Brain microvascular endothelial cell (primary cell): ENCODE data around the gene ATF7IP.
A peak's percentile ranks its signal among the peaks of the same experiment; 100 is the strongest.

Source experiments
- DNase-seq: peaks from one replicate; pipeline ENCODE4 v3.0.0-alpha.2; 2020
- H3K27ac ChIP-seq: fragments of 250-450 bp; sonication (Bioruptor Pico); 2 replicates; pipeline ENCODE4 v1.5.1; 2020; ENCODE audit warnings: mild to moderate bottlenecking, moderate library complexity
- H3K27me3 ChIP-seq: fragments of 250-450 bp; sonication (Bioruptor Pico); replicated peaks from 2 replicates; pipeline ENCODE4 v1.5.1; 2020; ENCODE audit warnings: mild to moderate bottlenecking
- H3K36me3 ChIP-seq: fragments of 250-450 bp; sonication (Bioruptor Pico); replicated peaks from 2 replicates; pipeline ENCODE4 v1.5.1; 2020; ENCODE audit warnings: mild to moderate bottlenecking
- H3K4me3 ChIP-seq: 2 replicates; pipeline ENCODE4 v1.5.1; 2011; ENCODE audit warnings: low read depth, mild to moderate bottlenecking, control low read depth, low read length, moderate library complexity
- in situ Hi-C: cut with HindIII; loops from 2 replicates; pipeline ENCODE4 v1.10.0; 2017; ENCODE audit warnings: low sequenced_read_pairs, low pct_ligation_motif_present
- TF ChIP-seq, protein P1 (sequence below): IDR thresholded peaks from 2 replicates; pipeline ENCODE4 v1.5.1; 2011; ENCODE audit warnings: low read depth, mild to moderate bottlenecking, moderate library complexity, low read length, control low read depth, inconsistent platforms; ENCODE audit errors: missing control alignments

Gene ATF7IP

DNA sequence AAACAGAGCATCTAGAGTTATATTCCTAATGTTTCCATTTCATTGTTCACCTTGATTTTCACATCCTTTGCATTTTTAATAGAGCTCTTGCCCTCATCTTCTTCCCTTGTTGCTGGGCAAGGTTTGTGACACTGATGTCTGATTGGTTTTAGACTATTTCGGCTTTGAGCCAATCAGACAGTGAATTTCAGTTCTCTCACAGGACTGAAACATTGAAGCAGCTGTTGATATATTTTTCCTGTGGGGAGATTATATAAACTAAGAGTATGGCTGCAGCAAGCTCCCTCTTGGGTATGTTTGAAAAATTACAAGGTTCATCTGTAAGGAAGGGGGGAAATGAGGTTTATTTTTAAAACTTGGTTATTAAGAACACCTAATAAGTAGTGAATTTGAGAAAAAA lies 51.2 kb downstream of the ATF7IP start:
- H3K27ac ChIP-seq = peak overlapping the region; percentile 21
- H3K27me3 ChIP-seq = no peaks in the 10 kb centered on the region
- peak; percentile 89 for DNase-seq
- TF ChIP-seq, protein P1, sequence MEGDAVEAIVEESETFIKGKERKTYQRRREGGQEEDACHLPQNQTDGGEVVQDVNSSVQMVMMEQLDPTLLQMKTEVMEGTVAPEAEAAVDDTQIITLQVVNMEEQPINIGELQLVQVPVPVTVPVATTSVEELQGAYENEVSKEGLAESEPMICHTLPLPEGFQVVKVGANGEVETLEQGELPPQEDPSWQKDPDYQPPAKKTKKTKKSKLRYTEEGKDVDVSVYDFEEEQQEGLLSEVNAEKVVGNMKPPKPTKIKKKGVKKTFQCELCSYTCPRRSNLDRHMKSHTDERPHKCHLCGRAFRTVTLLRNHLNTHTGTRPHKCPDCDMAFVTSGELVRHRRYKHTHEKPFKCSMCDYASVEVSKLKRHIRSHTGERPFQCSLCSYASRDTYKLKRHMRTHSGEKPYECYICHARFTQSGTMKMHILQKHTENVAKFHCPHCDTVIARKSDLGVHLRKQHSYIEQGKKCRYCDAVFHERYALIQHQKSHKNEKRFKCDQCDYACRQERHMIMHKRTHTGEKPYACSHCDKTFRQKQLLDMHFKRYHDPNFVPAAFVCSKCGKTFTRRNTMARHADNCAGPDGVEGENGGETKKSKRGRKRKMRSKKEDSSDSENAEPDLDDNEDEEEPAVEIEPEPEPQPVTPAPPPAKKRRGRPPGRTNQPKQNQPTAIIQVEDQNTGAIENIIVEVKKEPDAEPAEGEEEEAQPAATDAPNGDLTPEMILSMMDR = peak; percentile 32
- H3K36me3 ChIP-seq = no peaks in the 10 kb centered on the region
- H3K4me3 ChIP-seq = no peak overlapping the region
- in situ Hi-C loops = no loop called here

DNA sequence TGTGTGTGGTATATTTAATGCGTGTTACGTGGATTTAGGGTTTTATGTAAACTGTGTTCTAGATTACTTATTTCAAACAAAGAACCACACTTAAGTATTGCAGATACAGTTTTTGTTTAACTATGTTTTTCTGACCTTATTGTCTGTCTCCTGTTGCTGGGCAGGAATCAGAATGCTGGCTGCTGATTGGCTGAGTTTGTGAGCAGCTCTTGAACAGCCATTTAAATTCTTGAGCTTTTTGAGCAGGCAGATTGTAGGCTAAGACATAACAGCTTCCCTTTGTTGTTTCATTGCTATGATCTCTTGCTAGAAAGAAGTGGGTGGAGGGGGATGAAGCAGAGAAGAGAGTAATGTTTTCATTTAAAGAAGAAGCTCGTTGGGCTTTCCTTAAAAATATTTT lies 52.2 kb downstream of the ATF7IP start:
- TF ChIP-seq, protein P1 = no peak
- H3K4me3 ChIP-seq = no peak overlapping the region
- H3K36me3 ChIP-seq = no peaks in the 10 kb centered on the region
- in situ Hi-C loops = no loop called here
- H3K27me3 ChIP-seq = no peaks in the 10 kb centered on the region
- H3K27ac ChIP-seq = peak overlapping the region; percentile 68
- DNase-seq = peak; percentile 96

DNA sequence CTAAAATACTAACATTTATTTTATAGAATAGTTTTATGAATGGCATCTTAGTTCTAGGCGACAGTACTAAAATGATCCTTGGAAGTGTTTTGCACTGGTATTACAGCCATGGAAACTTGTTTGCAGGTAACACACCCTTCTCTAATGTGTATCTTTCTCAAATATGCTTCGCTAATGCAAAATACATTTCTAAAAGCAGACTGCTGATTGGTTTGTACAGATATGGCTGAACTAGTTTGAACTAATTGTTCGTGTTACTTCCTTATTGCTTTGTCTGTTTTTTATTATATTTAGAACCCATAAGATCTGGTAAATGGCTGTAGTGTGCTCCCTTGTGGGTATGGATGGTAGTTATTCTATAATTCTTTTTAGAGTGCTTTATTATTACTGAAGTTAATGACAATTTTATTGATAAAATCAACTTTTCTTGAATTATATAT lies 53.0 kb downstream of the ATF7IP start:
- in situ Hi-C loops = no loop called here
- DNase-seq = no peak
- no peak overlapping the region for H3K4me3 ChIP-seq

DNA sequence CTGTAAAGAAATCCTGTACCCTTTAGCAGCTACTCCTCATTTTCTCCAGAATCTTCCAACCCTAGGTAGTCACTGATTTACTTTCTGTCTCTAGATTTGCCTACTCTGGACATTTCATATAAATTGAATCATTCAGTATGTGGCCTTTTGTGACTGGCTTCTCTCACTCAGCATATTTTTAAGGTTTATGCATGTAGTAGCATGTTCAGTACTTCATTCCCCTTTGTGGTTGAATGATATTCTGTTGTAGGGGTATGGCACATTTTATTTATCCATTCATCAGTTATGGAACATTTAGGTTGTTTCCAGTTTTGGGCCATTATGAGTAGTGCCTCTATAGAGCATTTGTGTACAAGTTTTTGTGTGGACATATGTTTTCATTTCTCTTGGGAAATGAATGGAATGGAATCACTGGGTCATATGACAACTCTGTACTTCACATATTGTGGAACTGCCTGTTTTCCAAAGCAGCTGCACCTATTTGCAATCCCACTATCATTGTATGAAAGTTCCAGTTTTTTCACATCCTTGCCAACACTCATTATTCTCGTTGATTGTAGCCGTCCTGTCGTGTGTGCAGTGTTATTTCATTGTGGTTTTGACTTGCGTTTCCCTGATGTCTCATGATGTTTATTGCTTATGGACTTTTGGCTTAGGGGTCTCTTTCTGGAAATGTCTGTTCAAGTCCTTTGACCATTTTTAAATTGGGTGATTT lies 57.2 kb downstream of the ATF7IP start:
- H3K36me3 ChIP-seq = peaks cover 2% of the 10 kb centered on the region
- no peaks in the 10 kb centered on the region for H3K27me3 ChIP-seq
- TF ChIP-seq, protein P1 = no peak
- H3K27ac ChIP-seq = no peak overlapping the region
- in situ Hi-C loops = no loop called here
- no peak for DNase-seq
- no peak overlapping the region for H3K4me3 ChIP-seq

More for the DNA sequence above, 53.0 kb downstream of the ATF7IP start:
- TF ChIP-seq, protein P1 = peak; percentile 20
- H3K36me3 ChIP-seq = no peaks in the 10 kb centered on the region
- H3K27ac ChIP-seq = peak overlapping the region; percentile 68
- no peaks in the 10 kb centered on the region for H3K27me3 ChIP-seq

DNA sequence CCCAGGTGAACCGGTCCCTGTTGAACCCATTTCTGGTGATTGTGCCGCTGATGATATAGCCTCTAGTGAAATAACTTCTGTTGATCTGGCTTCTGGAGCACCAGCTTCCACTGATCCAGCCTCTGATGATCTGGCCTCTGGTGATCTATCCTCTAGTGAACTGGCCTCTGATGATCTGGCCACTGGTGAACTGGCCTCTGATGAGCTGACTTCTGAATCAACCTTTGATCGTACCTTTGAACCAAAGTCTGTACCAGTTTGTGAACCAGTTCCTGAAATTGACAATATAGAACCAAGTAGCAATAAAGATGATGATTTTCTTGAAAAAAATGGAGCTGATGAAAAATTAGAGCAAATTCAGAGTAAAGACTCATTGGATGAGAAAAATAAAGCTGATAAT lies 59.1 kb downstream of the ATF7IP start:
- no peak overlapping the region for H3K4me3 ChIP-seq
- no peaks in the 10 kb centered on the region for H3K27me3 ChIP-seq
- TF ChIP-seq, protein P1 = no peak
- no peak for DNase-seq
- H3K27ac ChIP-seq = no peak overlapping the region
- H3K36me3 ChIP-seq = peaks cover 2% of the 10 kb centered on the region
- in situ Hi-C loops = no loop called here

DNA sequence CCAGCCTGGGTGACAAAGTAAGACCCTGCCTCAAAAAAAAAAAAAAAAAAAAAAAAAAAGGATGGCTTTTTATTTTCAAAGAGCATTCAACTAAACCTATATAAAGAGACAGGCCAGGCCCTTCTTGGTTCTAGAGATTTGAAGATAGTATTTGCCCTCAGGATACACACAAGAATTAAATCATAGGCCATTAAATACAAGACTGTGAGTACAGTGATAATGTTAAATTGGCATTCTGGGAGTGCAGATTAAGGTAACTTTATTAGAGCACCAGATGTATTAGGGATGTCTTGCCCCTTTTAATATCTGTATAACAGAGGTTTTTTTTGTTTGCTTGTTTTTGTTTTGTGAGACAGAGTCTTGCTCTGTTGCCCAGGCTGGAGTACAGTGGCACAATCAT lies 61.3 kb downstream of the ATF7IP start:
- H3K4me3 ChIP-seq = no peak overlapping the region
- TF ChIP-seq, protein P1 = no peak
- H3K27ac ChIP-seq = no peak overlapping the region
- H3K36me3 ChIP-seq = peaks cover 2% of the 10 kb centered on the region
- in situ Hi-C loops = no loop called here
- no peak for DNase-seq
- no peaks in the 10 kb centered on the region for H3K27me3 ChIP-seq
